Measurements from ENCODE around the gene SPAG16.

DNA sequence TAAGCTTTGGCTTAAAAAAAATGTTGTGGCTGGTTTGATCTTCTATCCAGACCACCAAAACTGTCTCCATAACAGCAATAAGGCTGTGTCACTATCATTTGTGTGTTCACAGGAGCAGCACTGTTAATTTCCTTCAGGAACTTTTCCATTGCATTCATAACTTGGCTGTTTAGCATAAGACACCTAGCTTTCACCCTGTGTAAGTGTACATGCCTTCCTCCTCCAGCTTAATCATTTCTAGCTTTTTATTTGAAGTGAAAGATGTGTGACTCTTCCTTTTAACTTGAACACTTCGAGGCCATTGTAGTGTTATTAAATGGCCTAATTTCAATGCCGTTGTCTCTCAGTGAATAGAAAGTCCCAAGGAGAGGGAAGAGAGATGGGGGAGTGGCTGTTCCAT lies 773.7 kb downstream of the SPAG16 start:
- TF ChIP-seq ZNF274 (IDR thresholded peaks at IDR 0.05; ENCODE audit: low read depth, low read length) (no peak), SUZ12 (IDR thresholded peaks at IDR 0.05; ENCODE audit: extremely low read depth, insufficient read depth, insufficient read length) (no peak)

All from NT2/D1 (cell line).